ENCODE results near the gene VPS26B.

VPS26B gene

DNA sequence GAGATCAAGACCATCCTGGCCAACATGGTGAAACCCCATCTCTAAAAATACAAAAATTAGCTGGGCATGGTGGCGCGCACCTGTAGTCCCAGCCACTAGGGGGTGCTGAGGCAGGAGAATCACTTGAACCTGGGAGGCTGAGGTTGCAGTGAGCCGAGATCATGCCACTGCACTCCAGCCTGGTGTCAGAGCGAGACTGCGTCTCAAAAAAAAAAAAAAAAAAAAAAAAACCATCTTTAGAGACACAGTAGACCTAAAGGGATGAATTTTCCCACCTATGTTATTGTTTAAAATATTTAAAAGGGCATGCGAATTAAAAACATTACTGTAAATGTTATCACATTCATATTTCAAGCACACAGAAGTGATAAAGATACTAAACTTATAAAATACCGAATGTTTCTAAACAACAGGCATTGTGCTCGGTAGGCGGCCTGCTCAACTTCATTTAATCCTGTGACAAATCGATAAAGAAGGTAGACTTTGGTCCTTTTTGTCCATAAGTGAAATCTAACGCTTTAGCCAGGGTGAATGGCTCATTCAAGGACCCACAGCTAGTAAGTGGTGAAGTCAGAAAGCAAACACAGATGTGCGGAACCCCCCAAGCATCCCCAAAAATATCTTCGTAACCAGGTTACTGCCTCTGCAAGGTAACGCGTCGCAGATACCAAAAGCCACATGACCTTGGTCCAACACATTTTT lies 16.8 kb upstream of the VPS26B start:
- TF ChIP-seq TAF1 (IDR thresholded peaks at IDR 0.05; ENCODE audit: borderline replicate concordance, low read depth, low read length) (no peak), POLR2A (IDR thresholded peaks at IDR 0.05; ENCODE audit: low read depth, low read length) (no peak), POLR2AphosphoS5 (IDR thresholded peaks at IDR 0.05; ENCODE audit: low read depth, low read length) (no peak)
- FAIRE-seq (peak; percentile 44), DNase-seq (ENCODE audit: insufficient read length) (no peak)

DNA sequence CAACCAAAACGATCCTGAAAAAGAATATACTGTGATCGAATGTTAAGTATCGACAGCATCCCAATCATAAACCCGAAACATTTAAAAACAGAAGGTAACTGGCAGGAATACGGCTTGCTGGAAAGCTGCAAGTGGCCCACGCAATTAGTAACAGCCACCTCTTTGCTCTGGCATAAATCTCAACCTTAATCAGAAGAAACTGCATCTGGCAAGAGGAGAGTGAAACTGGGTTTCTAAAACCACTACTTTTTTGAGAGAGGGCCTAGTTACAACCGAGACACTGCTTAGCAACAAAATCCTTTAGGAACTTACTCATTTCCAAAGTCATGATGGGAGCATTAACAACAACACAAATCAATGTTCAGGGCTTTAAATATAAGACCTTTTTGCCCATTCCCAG lies 8.6 kb upstream of the VPS26B start:
- no peak for FAIRE-seq
- no peak for DNase-seq (ENCODE audit: insufficient read length)
- no peak for TF ChIP-seq POLR2A (IDR thresholded peaks at IDR 0.05; ENCODE audit: low read depth, low read length)
- no peak for TF ChIP-seq TAF1 (IDR thresholded peaks at IDR 0.05; ENCODE audit: borderline replicate concordance, low read depth, low read length)
- no peak for TF ChIP-seq POLR2AphosphoS5 (IDR thresholded peaks at IDR 0.05; ENCODE audit: low read depth, low read length)

- DNase-seq (ENCODE audit: insufficient read length) = no peak
- FAIRE-seq = peak; percentile 21
- TF ChIP-seq TAF1 (IDR thresholded peaks at IDR 0.05; ENCODE audit: borderline replicate concordance, low read depth, low read length) (no peak), POLR2A (IDR thresholded peaks at IDR 0.05; ENCODE audit: low read depth, low read length) (no peak), POLR2AphosphoS5 (IDR thresholded peaks at IDR 0.05; ENCODE audit: low read depth, low read length) (no peak)
Measured at GRCh38 chr11:134216816-134217215, 7.7 kb upstream of the VPS26B start.

DNA sequence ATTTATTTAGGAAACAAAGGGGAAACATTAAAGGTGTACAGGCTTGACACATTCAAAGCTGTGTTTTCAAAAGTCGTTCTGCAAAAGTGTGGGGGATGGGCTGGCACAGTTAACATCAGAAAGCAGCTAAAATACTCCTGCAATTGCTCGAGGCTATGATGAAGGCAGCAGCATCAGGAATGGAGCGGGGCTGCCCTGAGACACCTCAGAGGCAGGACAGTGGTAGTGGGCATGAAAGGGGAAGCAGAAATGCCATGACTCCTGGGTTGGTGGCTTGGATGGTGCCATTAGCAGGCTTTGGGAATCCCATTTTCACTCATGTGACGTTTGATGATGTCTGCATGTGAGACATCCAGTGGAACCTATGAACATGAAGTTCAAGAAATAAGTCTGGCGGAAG lies 1.4 kb upstream of the VPS26B start:
- DNase-seq (ENCODE audit: insufficient read length) (no peak), FAIRE-seq (no peak)
- TF ChIP-seq POLR2A (IDR thresholded peaks at IDR 0.05; ENCODE audit: low read depth, low read length) = no peak
- no peak for TF ChIP-seq POLR2AphosphoS5 (IDR thresholded peaks at IDR 0.05; ENCODE audit: low read depth, low read length)
- TF ChIP-seq TAF1 (IDR thresholded peaks at IDR 0.05; ENCODE audit: borderline replicate concordance, low read depth, low read length) = no peak

DNA sequence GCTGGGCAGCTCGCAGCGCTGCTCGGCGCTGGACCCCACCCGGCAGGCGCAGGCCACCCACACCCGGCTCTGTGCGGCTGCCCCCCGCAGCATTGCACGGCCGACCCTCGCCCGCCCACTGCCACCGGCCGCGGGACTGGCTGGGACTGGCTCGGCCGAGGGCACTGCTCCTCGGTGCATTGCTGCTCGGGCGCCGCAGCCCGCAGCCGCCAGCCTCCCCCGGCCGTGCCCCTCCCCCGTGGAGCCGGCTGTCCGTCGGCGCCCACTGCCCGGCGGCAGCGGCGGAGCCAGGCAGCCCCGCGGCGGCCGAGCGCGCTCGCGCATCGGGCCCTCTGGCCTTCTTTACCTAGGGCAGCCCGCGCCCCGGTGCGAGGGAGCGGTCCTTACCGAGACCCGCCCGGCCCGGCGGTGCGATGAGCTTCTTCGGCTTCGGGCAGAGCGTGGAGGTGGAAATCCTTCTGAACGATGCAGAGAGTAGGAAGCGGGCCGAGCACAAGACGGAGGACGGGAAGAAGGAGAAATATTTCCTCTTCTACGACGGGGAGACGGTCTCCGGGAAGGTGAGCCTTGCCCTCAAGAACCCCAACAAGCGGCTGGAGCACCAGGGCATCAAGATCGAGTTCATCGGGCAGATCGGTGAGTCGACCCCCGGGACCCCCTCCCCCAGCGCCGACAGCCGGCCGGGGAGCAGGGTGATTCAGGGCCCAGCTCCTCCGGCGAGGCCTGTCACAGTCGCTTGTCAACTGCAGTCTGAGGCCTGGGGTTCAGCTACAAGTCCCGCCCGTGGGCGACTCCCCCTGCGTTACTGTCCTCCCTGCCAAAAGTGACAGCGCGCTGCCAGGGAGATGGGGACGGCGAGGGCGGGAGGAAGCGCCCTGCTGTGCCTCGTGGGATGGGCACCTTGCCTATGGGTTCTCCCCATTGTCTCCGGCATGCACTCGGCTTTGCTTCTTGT lies 516 bp downstream of the VPS26B start:
- peak; percentile 54 for FAIRE-seq
- peak; percentile 55; the same call in 1 of the 2 replicates for TF ChIP-seq POLR2A (IDR thresholded peaks at IDR 0.05; ENCODE audit: low read depth, low read length)
- TF ChIP-seq TAF1 (IDR thresholded peaks at IDR 0.05; ENCODE audit: borderline replicate concordance, low read depth, low read length) = no peak
- peak; percentile 19; the same call in 1 of the 2 replicates for TF ChIP-seq POLR2AphosphoS5 (IDR thresholded peaks at IDR 0.05; ENCODE audit: low read depth, low read length)
- no peak for DNase-seq (ENCODE audit: insufficient read length)

DNA sequence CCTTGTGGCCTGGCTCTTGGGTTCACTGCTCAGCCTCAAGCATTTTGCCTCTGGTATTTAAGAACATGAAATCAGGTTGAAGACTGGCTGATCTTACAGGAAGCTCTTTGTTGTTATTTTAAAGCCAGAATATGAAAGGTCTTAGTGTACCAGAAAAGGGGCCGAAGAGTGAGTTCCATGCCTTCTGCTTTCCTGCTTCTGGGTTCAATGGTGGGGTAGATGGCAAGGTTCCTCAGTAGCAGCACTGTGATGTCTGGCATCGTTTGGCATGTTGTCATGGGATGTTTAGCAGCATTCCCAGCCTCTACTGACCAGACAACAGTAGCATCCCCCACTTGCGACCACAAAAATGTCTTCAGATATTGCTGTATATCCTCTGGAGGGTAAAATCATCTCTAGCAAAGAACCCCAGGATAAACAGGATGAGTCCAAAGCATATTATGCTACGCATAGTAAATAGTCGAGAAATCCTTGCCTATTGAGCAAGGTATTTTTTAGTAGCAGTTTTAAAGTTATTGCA lies 2.4 kb downstream of the VPS26B start:
- DNase-seq (ENCODE audit: insufficient read length) (no peak), FAIRE-seq (no peak)
- TF ChIP-seq POLR2AphosphoS5 (IDR thresholded peaks at IDR 0.05; ENCODE audit: low read depth, low read length) (no peak), TAF1 (IDR thresholded peaks at IDR 0.05; ENCODE audit: borderline replicate concordance, low read depth, low read length) (no peak), POLR2A (IDR thresholded peaks at IDR 0.05; ENCODE audit: low read depth, low read length) (no peak)

DNA sequence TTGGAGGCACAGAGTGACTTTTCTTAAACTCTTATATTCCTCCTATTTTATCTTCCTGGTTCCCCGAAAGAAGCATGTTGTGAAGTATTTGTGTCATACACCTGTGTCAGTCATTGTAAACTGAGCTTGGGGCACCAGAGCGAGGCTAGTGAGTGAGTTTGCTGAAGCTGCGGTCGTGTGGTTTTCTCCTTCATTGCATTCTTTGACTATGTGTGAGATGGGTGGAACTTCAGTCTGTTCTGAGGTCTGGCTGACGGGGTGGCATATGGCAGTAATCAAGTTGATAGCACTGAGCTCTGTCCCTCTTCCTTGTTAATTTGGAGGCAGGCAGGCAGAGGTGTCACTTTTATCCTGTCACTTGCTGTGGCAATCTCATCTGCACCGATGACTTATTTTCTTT lies 4.2 kb downstream of the VPS26B start:
- FAIRE-seq (peak; percentile 91), DNase-seq (ENCODE audit: insufficient read length) (no peak)
- TF ChIP-seq TAF1 (IDR thresholded peaks at IDR 0.05; ENCODE audit: borderline replicate concordance, low read depth, low read length) (no peak), POLR2AphosphoS5 (IDR thresholded peaks at IDR 0.05; ENCODE audit: low read depth, low read length) (no peak), POLR2A (IDR thresholded peaks at IDR 0.05; ENCODE audit: low read depth, low read length) (no peak)

- FAIRE-seq (no peak), DNase-seq (ENCODE audit: insufficient read length) (no peak)
- TF ChIP-seq TAF1 (IDR thresholded peaks at IDR 0.05; ENCODE audit: borderline replicate concordance, low read depth, low read length) = no peak
- TF ChIP-seq POLR2AphosphoS5 (IDR thresholded peaks at IDR 0.05; ENCODE audit: low read depth, low read length) = no peak
- TF ChIP-seq POLR2A (IDR thresholded peaks at IDR 0.05; ENCODE audit: low read depth, low read length) = no peak
Measured at GRCh38 chr11:134229126-134229790, 4.8 kb downstream of the VPS26B start.

DNA sequence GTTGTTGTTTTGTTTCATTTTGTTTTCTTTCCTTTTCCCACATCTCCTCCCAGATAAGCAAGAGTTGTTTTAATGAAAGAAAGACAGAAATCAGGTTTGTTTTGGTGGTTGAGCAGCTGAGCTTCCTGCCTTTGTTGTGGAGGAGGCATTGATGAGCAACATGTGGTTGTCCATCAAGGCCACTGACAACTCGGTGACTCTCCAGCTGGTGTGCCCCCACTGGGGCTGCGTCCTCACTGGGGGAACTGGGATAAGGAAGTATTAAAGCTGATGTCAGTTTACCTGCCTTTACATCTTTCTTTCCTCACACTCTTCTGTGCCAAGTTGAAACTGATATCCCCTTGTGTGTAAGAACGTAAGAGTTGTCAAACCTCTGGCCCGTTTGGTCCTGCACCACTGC lies 5.9 kb downstream of the VPS26B start:
- FAIRE-seq = peak; percentile 69
- TF ChIP-seq POLR2AphosphoS5 (IDR thresholded peaks at IDR 0.05; ENCODE audit: low read depth, low read length) = no peak
- no peak for TF ChIP-seq POLR2A (IDR thresholded peaks at IDR 0.05; ENCODE audit: low read depth, low read length)
- TF ChIP-seq TAF1 (IDR thresholded peaks at IDR 0.05; ENCODE audit: borderline replicate concordance, low read depth, low read length) = no peak
- DNase-seq (ENCODE audit: insufficient read length) = no peak

DNA sequence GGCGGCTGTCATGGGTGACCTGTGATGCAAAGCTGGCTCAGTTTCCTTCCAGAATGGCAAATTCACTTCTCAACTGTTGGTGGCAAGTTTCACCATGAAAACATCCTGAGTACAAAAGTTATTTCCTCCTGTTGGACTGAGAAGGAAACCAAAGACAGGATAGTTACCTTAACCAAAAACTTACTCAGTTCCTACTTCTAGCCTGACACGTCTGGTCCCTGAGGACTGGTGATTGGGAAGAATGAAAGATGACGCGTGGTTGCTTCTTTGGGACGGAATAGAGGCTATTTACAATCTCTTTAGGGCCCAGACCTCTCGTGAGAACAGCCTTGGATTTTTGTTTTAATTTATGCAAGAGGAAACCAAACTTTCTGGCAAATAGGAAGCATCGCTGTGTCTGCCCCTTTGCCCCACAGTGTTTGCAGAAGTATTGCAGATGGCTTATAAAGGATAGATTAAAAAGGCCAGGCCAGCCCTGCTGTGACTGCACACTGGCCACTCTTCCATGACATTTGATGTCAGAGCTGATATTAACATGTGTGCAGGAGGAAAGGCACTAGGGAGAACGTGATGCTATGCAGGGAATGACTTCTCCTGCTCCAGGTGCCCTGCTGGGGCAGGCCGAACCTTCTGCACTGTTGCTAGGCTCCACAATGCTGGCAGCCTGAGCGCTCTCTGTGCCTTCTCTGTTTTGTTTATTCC lies 7.6 kb downstream of the VPS26B start:
- no peak for FAIRE-seq
- DNase-seq (ENCODE audit: insufficient read length) = no peak
- no peak for TF ChIP-seq POLR2A (IDR thresholded peaks at IDR 0.05; ENCODE audit: low read depth, low read length)
- no peak for TF ChIP-seq POLR2AphosphoS5 (IDR thresholded peaks at IDR 0.05; ENCODE audit: low read depth, low read length)
- TF ChIP-seq TAF1 (IDR thresholded peaks at IDR 0.05; ENCODE audit: borderline replicate concordance, low read depth, low read length) = no peak
